NB4 (cell line): ENCODE measurements around the gene ARHGAP45.

Experiments
- CTCF ChIP-seq: IDR thresholded peaks from one replicate; pipeline ENCODE4 v1.5.1; 2012; ENCODE audit warnings: low read depth, low read length
- MYC ChIP-seq: IDR thresholded peaks from 2 replicates; pipeline ENCODE4 v1.6.1; 2011; ENCODE audit warnings: low read depth, low read length
- POLR2A ChIP-seq: IDR thresholded peaks from 2 replicates; pipeline ENCODE4 v1.6.1; 2011; ENCODE audit warnings: mild to moderate bottlenecking; ENCODE audit not compliant: insufficient read length; ENCODE audit errors: extremely low read depth
- TF ChIP-seq, protein P1 (sequence below): IDR thresholded peaks from 2 replicates; pipeline ENCODE4 v1.6.1; 2011; ENCODE audit warnings: low read depth, low read length

- TF ChIP-seq, protein P1, sequence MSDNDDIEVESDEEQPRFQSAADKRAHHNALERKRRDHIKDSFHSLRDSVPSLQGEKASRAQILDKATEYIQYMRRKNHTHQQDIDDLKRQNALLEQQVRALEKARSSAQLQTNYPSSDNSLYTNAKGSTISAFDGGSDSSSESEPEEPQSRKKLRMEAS, result no peak
- no peak for TF ChIP-seq MYC
- no peak for TF ChIP-seq POLR2A
- no peak for TF ChIP-seq CTCF
These were observed 40.0 kb upstream of the ARHGAP45 start for GRCh38 chr19:1026783-1027649.
